Gastrocnemius medialis (tissue), 4 donors: ENCODE data around the gene SH2D5.

Experiments
- CTCF ChIP-seq, 5 experiments: fragments of 450-650 bp in 3 of 5; fragments of 200-600 bp in 2 of 5; sonication (generic) in 2 of 5; IDR thresholded peaks in 4 of 5; conservative IDR thresholded peaks in 1 of 5; 1 replicate in 4 of 5; 2 replicates in 1 of 5; pipeline ENCODE4 v1.5.1; 2016 to 2019; ENCODE audit warnings: antibody characterized with exemption in 5 of 5, mild to moderate bottlenecking in 3 of 5, moderate library complexity in 3 of 5
- POLR2A ChIP-seq, 2 donors: fragments of 450-650 bp; IDR thresholded peaks; one replicate each; pipeline ENCODE4 v1.6.1; 2017; ENCODE audit warnings: antibody characterized with exemption in 2 of 2, mild to moderate bottlenecking in 2 of 2, moderate library complexity in 2 of 2

- no peak for TF ChIP-seq CTCF (IDR thresholded peaks at IDR 0.05 in 4 of 5, conservative IDR thresholded peaks at IDR 0.05 in 1 of 5)
- no peak for TF ChIP-seq POLR2A (IDR thresholded peaks at IDR 0.05)
Observed at GRCh38 chr1:20740781-20741180, 8.3 kb upstream of the SH2D5 start.
